RWPE1 (cell line): ENCODE data around the gene CCDC116.
"Not testable (repeated sequence)": the region's sequence is repeated elsewhere in the genome, so short reads cannot be mapped to it uniquely, and the experiment has no call there.

Experiments
- CTCF ChIA-PET: fragments of 350-600 bp; sonication (Branson Sonifier 250); formaldehyde crosslinking; extraction: SDS; loops from one replicate; lab custom pipeline; 2021; lab: Yijun Ruan, JAX
- POLR2A ChIA-PET: fragments of 400-600 bp; formaldehyde crosslinking; extraction: SDS; loops from one replicate; lab custom pipeline; 2020; ENCODE audit warnings: antibody characterized with exemption; ENCODE audit not compliant: low non-redundant PET; lab: Yijun Ruan, JAX
- DNase-seq: peaks from one replicate; pipeline ENCODE4 v3.0.0; 2012; ENCODE audit warnings: low spot score
- H3K27ac ChIP-seq: fragments of 450-650 bp; 2 replicates; pipeline ENCODE4 v1.5.1; 2017
- TF ChIP-seq, protein P1 (sequence below): fragments of 450-650 bp; conservative IDR thresholded peaks from 2 replicates; pipeline ENCODE4 v1.5.1; 2017; ENCODE audit warnings: low read depth, mild to moderate bottlenecking

Gene CCDC116

DNA sequence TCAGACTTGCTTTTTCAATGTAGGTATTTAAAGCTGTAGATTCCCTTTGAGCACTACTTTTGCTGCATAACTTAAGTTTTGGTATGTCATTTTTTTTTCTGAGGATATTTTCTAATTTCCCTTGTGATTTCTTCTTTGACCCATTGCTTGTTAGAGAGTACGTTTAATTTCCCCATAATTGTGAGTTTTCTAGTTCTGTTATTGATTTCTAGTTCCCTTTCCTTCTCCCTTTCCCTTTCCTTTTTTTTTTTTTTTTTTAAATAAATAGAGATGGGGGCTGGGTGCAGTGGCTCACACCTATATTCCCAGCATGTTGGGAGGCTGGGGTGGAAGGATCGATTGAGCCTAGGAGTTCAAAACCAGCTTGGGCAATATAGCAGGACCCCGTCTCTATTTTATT is 34.3 kb upstream of the CCDC116 start:
- TF ChIP-seq, protein P1, sequence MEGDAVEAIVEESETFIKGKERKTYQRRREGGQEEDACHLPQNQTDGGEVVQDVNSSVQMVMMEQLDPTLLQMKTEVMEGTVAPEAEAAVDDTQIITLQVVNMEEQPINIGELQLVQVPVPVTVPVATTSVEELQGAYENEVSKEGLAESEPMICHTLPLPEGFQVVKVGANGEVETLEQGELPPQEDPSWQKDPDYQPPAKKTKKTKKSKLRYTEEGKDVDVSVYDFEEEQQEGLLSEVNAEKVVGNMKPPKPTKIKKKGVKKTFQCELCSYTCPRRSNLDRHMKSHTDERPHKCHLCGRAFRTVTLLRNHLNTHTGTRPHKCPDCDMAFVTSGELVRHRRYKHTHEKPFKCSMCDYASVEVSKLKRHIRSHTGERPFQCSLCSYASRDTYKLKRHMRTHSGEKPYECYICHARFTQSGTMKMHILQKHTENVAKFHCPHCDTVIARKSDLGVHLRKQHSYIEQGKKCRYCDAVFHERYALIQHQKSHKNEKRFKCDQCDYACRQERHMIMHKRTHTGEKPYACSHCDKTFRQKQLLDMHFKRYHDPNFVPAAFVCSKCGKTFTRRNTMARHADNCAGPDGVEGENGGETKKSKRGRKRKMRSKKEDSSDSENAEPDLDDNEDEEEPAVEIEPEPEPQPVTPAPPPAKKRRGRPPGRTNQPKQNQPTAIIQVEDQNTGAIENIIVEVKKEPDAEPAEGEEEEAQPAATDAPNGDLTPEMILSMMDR: no peak
- ChIA-PET CTCF (no interaction called here), POLR2A (no interaction called here)
- no peak for DNase-seq
- H3K27ac ChIP-seq: no peak overlapping the region

DNA sequence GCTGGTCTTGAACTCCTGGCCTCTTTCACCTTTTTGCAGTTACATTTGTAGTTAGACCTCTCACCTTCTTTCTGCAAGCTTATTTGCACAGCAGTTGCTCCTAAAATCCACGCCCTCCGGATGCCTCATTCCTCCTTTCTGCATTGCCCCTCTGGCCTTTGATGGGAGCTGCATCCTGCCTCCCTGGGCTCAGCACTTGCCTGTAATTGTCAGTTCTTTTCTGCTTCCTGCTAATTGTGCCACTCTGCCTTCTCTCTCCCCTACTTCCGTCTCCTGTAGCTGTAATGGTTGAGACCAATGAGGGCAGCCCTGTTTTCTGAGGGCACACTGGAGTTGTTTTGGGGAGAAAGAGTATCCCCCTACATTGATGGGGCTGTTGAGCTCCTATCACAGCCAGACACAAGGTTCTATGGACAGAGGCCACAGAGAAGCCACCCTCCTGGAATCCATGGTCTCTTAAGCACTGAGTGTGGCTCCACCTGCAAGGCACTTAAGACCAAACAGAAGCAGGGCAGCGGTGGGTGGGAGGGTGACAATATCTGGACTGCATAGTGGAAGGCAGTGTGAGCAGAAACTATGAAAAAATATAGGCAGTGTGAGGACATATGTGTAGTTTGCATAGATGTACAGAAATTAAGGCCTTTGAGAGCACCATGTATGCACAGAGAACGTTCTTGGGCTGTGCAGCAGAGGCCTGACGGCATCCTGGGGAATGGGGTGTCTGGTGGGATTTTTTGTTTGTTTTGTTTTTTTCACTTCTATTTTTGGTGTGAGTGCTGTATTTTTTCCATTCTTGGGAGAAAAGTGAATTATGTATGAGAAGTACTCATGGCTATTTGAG is 33.3 kb upstream of the CCDC116 start:
- DNase-seq: no peak
- TF ChIP-seq, protein P1: no peak
- ChIA-PET CTCF (no interaction called here), POLR2A (no interaction called here)
- no peak overlapping the region for H3K27ac ChIP-seq

DNA sequence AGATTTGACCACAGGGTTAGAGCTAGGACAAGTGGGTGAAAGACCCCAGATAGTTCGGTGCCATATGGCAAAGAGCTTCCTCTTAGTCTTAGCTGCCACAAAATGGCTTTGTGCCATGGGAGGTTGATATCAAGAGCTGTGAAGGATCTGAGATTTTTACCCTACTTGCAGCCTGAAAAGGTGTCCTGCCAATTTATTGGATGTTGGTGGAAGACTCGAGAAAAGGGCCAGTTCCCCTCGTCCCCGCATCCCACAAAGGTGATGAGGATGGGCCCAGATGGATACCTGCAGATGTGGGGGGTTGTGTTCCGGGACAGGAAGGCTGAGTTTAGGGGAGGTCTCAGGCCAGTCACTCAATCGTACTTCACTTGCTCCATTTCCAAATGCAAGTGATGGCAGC is 30.0 kb upstream of the CCDC116 start:
- no peak overlapping the region for H3K27ac ChIP-seq
- TF ChIP-seq, protein P1: no peak
- POLR2A ChIA-PET: no interaction called here
- CTCF ChIA-PET: interaction anchor here (0.7 kb wide), 1 partner anchor 28 kb away, joined by 3 read pairs; no protein-coding TSS in a partner anchor
- no peak for DNase-seq

DNA sequence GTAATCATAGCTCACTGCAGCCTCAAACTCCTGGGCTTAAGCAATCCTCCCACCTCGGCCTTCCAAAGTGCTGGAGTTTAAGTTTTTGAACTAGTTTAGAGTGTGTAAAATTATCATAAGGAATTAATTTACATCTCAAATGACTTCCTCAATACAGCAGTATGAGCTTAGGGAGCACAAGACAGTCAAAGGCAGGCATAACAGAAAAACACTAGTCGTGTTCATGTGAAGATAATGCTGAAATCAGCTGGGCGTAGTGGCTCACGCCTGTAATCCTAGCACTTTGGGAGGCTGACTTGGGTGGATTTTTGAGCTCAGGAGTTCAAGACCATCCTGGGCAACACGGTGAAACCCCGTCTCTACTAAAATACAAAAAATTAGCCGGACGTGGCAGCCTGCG is 28.6 kb upstream of the CCDC116 start:
- no peak for DNase-seq
- H3K27ac ChIP-seq: no peak overlapping the region
- ChIA-PET CTCF (no interaction called here), POLR2A (no interaction called here)
- TF ChIP-seq, protein P1: no peak

DNA sequence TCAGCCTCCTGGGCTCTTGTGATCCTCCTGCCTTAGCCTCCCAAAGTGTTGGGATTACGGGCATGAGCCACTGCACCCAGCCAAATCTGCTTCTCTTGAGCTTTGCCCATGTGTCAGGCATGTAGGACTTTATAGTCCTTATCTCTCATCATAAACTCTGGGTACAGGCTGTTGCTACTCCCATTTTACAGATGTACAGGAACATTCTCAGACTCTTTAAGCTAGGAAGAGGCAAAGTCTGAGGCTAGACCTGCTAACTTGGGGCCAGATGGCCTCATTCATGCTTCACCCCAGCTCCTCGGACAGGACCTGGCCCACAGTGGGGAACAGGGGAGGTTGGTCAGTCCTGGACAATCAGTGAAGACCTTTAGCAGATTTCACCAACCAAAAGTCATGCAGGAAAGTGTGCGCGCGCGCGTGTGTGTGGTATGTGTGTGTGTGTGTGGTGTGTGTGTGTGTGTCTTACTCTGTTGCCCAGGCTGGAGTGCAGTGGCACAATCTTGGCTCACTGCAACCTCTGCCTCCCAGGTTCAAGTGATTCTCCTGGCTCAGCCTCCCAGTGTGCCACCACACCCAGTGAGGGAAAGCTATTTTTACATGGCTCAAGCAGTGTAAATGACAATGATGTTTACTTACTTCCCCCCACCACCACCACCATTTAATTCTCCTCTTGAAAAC is 26.5 kb upstream of the CCDC116 start:
- no peak for DNase-seq
- peak overlapping the region; percentile 58; the same call in 1 of the 2 replicates for H3K27ac ChIP-seq
- ChIA-PET CTCF (interaction anchor here (0.7 kb wide), 1 partner anchor 19 kb away, joined by 4 read pairs; no protein-coding TSS in a partner anchor), POLR2A (no interaction called here)
- TF ChIP-seq, protein P1: no peak

DNA sequence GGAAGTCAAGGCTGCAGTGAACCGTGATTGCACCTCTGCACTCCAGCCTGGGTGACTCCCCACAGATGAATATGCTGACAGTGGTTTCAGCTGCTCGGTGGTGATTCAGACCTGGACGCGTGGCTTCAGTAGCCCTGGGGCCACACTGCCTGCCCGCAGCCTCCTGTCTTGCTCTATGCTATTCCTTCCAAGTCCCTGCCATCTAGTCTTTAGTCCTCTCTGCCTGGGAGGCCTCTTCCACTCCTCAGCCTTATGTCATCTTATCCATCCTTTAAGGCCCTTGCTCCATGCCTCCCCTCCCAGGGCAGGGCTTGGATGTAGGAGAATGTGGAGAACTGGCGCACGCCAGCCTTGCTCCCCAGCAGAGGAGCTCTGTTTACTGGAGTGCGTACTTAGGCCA is 25.8 kb upstream of the CCDC116 start:
- CTCF ChIA-PET: no interaction called here

DNA sequence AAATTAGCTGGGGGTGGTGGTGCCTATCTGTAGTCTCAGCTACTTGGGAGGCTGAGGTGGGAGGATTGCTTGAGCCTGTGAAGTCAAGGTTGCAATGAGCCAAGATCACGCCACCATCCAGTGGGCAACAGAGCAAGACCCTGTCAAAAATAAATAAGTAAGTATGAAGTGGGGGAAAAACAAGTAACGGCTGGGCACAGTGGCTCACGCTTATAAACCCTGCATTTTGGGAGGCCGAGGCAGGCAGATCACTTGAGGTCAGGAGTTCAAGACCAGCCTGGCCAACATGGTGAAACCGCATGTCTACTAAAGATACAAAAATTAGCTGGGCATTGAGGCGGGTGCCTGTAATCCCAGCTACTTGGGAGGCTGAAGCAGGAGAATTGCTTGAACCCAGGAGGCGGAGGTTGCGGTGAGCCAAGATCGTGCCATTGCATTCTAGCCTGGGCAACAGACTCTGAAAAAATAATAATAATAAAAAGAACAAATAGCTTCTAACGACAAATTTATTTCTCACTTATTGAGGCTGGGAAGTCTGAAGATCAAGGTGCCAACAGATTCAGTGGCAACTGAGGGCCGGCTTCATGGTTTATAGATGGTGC is 22.9 kb upstream of the CCDC116 start:
- DNase-seq, CTCF ChIA-PET, POLR2A ChIA-PET, H3K27ac ChIP-seq: not testable (repeated sequence)

More for the DNA sequence above, 25.8 kb upstream of the CCDC116 start:
- POLR2A ChIA-PET: no interaction called here
- H3K27ac ChIP-seq: peak overlapping the region; percentile 58; the same call in 1 of the 2 replicates
- no peak for DNase-seq
- TF ChIP-seq, protein P1: no peak
